Measurements from ENCODE around the gene ADGB. TPM values are rescaled to one million over a fixed set of nuclear protein-coding genes. Genes with fewer than 3 reads are reported as not detected.
"Not testable (repeated sequence)": the region's sequence is repeated elsewhere in the genome, so short reads cannot be mapped to it uniquely, and the experiment has no call there.

Gene ADGB
- total RNA-seq (0.24 TPM), polyA plus RNA-seq (0.18 TPM)
- long read RNA-seq, donor 1, result 0 reads
- long read RNA-seq, donor 2, result 0 reads
- long read RNA-seq, donor 3, result 0 reads
- long read RNA-seq, donor 4, result 0 reads
- long read RNA-seq, donor 5, result 0 reads
- long read RNA-seq, donor 6, result 0 reads
- long read RNA-seq, donor 7, result 0 reads
- long read RNA-seq, donor 8, result 0 reads
- long read RNA-seq, donor 9, result 0 reads
- long read RNA-seq, donor 10, result 0 reads

DNA sequence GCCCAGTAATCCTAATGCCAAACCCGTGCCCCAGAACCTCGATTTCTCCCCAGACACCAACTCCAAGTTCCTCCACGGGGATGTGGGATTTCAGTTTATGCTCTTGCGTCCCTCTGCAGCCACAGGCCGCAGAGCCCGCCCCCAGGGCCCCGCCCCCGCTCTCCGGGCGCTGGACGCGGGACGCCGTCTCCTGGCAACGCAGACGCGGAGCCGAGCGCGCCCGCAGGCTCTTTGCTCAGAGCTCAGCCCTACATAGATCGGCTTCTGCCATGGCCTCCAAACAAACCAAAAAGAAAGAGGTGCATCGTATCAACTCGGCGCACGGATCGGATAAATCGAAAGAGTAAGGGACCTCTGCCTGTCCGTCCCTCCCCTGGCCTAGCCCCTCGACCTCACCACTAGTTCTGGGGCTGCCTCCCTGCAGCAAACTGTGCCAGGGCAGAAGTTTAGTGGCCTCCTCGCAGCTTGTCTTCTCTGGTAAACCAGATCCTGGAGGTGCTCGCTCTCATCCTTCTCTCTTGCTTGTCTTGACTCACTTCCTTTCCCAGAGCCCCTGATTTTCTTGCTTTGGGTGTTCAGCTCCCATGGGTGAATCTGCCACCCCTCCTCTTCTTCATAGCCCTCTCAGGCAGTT, at the start of gene ADGB:
Gene ADGB, plus strand, starts transcription at position 201 of the 634 bp plus-strand sequence. Its CDS starts 69 bp downstream, at position 270.
- Histone ChIP-seq H3K9me3 (ENCODE audit: control insufficient read depth in 2 of 2, insufficient read depth in 1 of 2, low read length in 1 of 2) (no peaks in the 10 kb centered on the region), H3K4me3 (ENCODE audit: low read length in 2 of 2) (peak within 1 kb of the TSS; percentile 29 to 39), H3K27ac (ENCODE audit: low read depth in 1 of 2, low read length in 1 of 2) (no peak within 1 kb of the TSS), H3K4me1 (ENCODE audit: control insufficient read depth in 2 of 2, insufficient read depth in 2 of 2, low read length in 2 of 2) (peaks cover 0 to 4% of the 10 kb centered on the region in 2 donors), H3K36me3 (ENCODE audit: control insufficient read depth in 2 of 2, insufficient read depth in 2 of 2, low read length in 1 of 2) (no peaks in the 10 kb centered on the region), H3K27me3 (ENCODE audit: control insufficient read depth in 2 of 2, insufficient read depth in 1 of 2, low read length in 1 of 2) (no peaks in the 10 kb centered on the region)
- DNase-seq (ENCODE audit: low read depth in 6 of 9, low spot score in 9 of 9), result peak in 4 of 9 donors; percentile 10 to 28 (median 20)
- WGBS, result 7% methylated on average over 32 of the region's 32 CpGs

DNA sequence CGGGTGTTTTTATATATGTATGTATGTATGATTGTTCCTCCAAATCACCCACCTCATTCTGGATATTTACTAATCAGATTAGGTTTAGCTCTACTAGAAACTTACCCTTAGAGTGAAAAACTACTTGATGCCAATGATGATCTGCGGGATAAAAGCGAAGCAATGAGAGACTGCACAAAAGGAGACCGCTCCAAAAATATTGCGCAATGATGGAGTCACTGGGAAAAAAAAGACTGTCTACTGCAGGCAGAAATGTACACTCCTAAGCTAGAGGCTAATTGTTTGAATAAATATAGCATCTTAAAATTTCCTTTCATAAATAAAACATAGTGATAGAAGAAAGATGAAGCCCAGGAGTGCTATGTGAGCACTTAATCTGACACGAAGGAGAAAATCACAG, 47.9 kb upstream of the ADGB start:
- WGBS, result 97% methylated on average over 6 of the region's 6 CpGs
- Histone ChIP-seq H3K4me3 (ENCODE audit: low read length in 2 of 2) (no peak overlapping the region), H3K27me3 (ENCODE audit: control insufficient read depth in 2 of 2, insufficient read depth in 1 of 2, low read length in 1 of 2) (no peaks in the 10 kb centered on the region), H3K27ac (ENCODE audit: low read depth in 1 of 2, low read length in 1 of 2) (no peak overlapping the region), H3K36me3 (ENCODE audit: control insufficient read depth in 2 of 2, insufficient read depth in 2 of 2, low read length in 1 of 2) (peaks cover 6 to 20% of the 10 kb centered on the region in 2 donors), H3K4me1 (ENCODE audit: control insufficient read depth in 2 of 2, insufficient read depth in 2 of 2, low read length in 2 of 2) (no peaks in the 10 kb centered on the region), H3K9me3 (ENCODE audit: control insufficient read depth in 2 of 2, insufficient read depth in 1 of 2, low read length in 1 of 2) (no peaks in the 10 kb centered on the region)
- no peak for DNase-seq (ENCODE audit: low read depth in 6 of 9, low spot score in 9 of 9)

DNA sequence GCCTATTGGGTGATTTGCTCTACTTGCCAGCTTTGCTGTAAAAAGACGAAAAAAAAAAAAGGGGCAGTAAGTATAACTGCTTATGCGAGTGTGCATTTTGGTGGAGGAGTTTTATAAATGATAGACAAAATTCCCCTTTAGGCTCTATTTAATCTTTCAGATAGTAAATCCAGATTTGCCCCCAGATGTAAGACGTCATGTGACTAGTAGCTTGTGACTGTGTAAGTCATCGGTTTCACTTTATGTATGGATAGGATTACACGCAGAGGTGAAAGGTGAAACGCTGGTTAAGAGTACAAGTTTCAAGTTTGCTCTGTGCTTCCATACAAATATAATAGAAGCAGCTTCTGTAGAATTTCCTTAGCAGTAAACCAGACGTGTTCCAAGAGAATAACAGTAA, 47.2 kb upstream of the ADGB start:
- Histone ChIP-seq H3K27ac (ENCODE audit: low read depth in 1 of 2, low read length in 1 of 2) (no peak overlapping the region), H3K36me3 (ENCODE audit: control insufficient read depth in 2 of 2, insufficient read depth in 2 of 2, low read length in 1 of 2) (peaks cover 6 to 20% of the 10 kb centered on the region in 2 donors), H3K4me3 (ENCODE audit: low read length in 2 of 2) (no peak overlapping the region), H3K4me1 (ENCODE audit: control insufficient read depth in 2 of 2, insufficient read depth in 2 of 2, low read length in 2 of 2) (no peaks in the 10 kb centered on the region), H3K9me3 (ENCODE audit: control insufficient read depth in 2 of 2, insufficient read depth in 1 of 2, low read length in 1 of 2) (no peaks in the 10 kb centered on the region), H3K27me3 (ENCODE audit: control insufficient read depth in 2 of 2, insufficient read depth in 1 of 2, low read length in 1 of 2) (no peaks in the 10 kb centered on the region)
- WGBS, result 93% methylated on average over 7 of the region's 7 CpGs
- DNase-seq (ENCODE audit: low read depth in 6 of 9, low spot score in 9 of 9), result no peak

DNA sequence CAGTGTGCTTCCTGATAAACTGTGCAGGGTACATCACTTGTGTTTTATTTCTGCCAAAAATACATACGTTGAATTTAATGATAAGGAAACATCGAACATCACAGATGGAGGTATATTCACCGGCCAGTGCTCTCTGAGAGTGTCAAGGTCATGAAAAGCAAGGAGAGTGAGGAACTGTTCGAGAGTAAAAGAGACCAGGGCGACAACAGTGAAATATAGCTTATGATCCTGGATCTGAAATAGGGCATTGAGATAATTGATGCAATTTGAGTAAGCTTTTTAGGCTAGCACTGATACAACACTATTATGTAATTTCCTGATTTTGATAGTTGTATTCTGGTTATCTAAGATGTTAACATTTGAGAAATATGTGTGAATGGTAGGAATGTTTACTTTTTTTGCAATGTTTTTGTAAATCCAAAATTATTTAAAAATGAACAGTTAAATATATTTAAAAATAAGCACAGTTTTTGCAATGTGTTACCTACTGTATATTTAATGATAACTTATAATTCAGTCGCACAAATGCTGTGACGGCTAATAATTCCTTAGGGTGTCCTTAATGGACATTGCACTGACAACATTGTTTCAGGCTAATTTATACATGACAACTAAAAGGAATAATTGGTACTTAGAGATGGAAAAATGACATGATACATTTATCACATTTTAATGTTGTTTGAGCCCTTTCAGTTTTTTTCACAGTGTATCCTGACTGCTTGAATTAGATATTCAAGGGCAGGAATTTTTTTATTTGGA, 45.2 kb upstream of the ADGB start:
- Histone ChIP-seq H3K27ac (ENCODE audit: low read depth in 1 of 2, low read length in 1 of 2) (no peak overlapping the region), H3K27me3 (ENCODE audit: control insufficient read depth in 2 of 2, insufficient read depth in 1 of 2, low read length in 1 of 2) (no peaks in the 10 kb centered on the region), H3K4me1 (ENCODE audit: control insufficient read depth in 2 of 2, insufficient read depth in 2 of 2, low read length in 2 of 2) (no peaks in the 10 kb centered on the region), H3K4me3 (ENCODE audit: low read length in 2 of 2) (no peak overlapping the region), H3K36me3 (ENCODE audit: control insufficient read depth in 2 of 2, insufficient read depth in 2 of 2, low read length in 1 of 2) (peaks cover 6 to 20% of the 10 kb centered on the region in 2 donors), H3K9me3 (ENCODE audit: control insufficient read depth in 2 of 2, insufficient read depth in 1 of 2, low read length in 1 of 2) (no peaks in the 10 kb centered on the region)
- no peak for DNase-seq (ENCODE audit: low read depth in 6 of 9, low spot score in 9 of 9)
- WGBS, result 98% methylated on average over 7 of the region's 7 CpGs

DNA sequence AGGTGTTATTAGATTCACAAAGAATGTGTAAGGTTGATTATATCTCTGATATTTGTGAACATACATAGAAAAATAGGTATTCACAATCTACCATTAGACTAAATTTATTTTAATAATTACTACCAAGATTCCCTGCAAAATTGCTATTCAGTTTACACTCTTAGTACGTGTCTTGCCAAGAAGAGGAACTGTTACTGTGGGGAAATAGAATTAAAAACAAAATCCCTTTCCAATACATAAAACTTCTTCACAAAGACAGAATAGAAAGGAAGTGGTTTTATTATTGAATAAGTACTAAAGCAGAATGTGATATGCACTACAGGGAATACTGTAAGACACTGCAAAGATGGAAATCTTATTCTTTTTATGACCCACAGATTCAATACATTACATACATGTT, 38.2 kb upstream of the ADGB start:
- Histone ChIP-seq H3K4me1 (ENCODE audit: control insufficient read depth in 2 of 2, insufficient read depth in 2 of 2, low read length in 2 of 2) (no peaks in the 10 kb centered on the region), H3K4me3 (ENCODE audit: low read length in 2 of 2) (no peak overlapping the region), H3K27me3 (ENCODE audit: control insufficient read depth in 2 of 2, insufficient read depth in 1 of 2, low read length in 1 of 2) (no peaks in the 10 kb centered on the region), H3K9me3 (ENCODE audit: control insufficient read depth in 2 of 2, insufficient read depth in 1 of 2, low read length in 1 of 2) (no peaks in the 10 kb centered on the region), H3K36me3 (ENCODE audit: control insufficient read depth in 2 of 2, insufficient read depth in 2 of 2, low read length in 1 of 2) (no peaks in the 10 kb centered on the region), H3K27ac (ENCODE audit: low read depth in 1 of 2, low read length in 1 of 2) (no peak overlapping the region)
- DNase-seq (ENCODE audit: low read depth in 6 of 9, low spot score in 9 of 9), result no peak
- WGBS, result 78% methylated on average over 1 of the region's 1 CpG

DNA sequence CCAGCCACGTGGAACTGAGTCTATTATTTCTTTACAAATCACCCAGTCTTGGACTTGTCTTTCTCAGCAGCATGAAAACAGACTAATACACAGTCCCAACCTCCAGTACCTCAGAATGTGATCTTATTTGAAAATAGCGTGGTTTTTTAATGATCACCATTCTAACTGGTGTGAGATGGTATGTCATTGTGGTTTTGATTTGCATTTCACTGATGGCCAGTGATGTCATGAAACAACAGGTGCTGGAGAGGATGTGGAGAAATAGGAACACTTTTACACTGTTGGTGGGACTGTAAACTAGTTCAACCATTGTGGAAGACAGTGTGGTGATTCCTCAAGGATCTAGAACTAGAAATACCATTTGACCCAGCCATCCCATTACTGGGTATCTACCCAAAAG, 32.1 kb upstream of the ADGB start:
- DNase-seq (ENCODE audit: low read depth in 6 of 9, low spot score in 9 of 9); H3K27me3 ChIP-seq (ENCODE audit: control insufficient read depth in 2 of 2, insufficient read depth in 1 of 2, low read length in 1 of 2): not testable (repeated sequence)
- 89% methylated on average over 2 of the region's 2 CpGs for WGBS

DNA sequence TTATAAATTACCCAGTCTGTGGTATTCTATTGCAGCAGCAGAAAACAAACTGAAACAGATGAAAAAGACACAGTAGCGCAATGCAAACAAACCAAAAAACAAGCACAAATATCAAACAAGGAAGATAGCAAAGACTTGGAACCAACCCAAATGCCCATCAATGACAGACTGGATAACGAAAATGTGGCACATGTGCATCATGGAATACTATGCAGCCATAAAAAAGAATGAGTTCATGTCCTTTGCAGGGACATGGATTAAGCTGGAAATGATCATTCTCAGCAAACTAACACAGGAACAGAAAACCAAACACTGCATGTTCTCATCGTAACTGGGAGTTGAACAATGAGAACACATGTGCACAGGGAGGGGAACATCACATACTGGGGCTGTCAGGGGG, 30.2 kb upstream of the ADGB start:
- 95% methylated on average over 3 of the region's 3 CpGs for WGBS
- DNase-seq (ENCODE audit: low read depth in 6 of 9, low spot score in 9 of 9); H3K4me3 ChIP-seq (ENCODE audit: low read length in 2 of 2); H3K27ac ChIP-seq (ENCODE audit: low read depth in 1 of 2, low read length in 1 of 2); H3K36me3 ChIP-seq (ENCODE audit: control insufficient read depth in 2 of 2, insufficient read depth in 2 of 2, low read length in 1 of 2); H3K27me3 ChIP-seq (ENCODE audit: control insufficient read depth in 2 of 2, insufficient read depth in 1 of 2, low read length in 1 of 2); H3K4me1 ChIP-seq (ENCODE audit: control insufficient read depth in 2 of 2, insufficient read depth in 2 of 2, low read length in 2 of 2); H3K9me3 ChIP-seq (ENCODE audit: control insufficient read depth in 2 of 2, insufficient read depth in 1 of 2, low read length in 1 of 2): not testable (repeated sequence)

More for the DNA sequence above, 32.1 kb upstream of the ADGB start:
- H3K4me1 ChIP-seq (ENCODE audit: control insufficient read depth in 2 of 2, insufficient read depth in 2 of 2, low read length in 2 of 2); H3K9me3 ChIP-seq (ENCODE audit: control insufficient read depth in 2 of 2, insufficient read depth in 1 of 2, low read length in 1 of 2); H3K27ac ChIP-seq (ENCODE audit: low read depth in 1 of 2, low read length in 1 of 2); H3K36me3 ChIP-seq (ENCODE audit: control insufficient read depth in 2 of 2, insufficient read depth in 2 of 2, low read length in 1 of 2); H3K4me3 ChIP-seq (ENCODE audit: low read length in 2 of 2): not testable (repeated sequence)

DNA sequence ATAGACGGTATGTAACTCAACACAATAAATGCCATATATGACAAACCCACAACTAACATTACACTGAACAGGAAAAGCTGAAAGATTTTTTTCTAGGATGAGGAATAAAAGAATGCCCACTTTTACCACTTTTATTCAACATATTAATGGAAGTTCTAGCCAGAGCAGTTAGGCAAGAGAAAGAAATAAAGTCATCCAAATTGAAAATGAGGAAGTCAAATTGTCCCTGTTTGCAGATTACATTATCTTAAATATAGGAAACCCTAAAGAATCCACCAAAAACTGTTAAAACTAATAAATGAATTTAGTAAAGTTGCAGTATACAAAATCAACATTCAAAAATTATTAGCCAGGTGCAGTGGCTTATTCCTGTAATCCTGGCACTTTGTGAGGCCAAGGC, 24.6 kb upstream of the ADGB start:
- Histone ChIP-seq H3K27me3 (ENCODE audit: control insufficient read depth in 2 of 2, insufficient read depth in 1 of 2, low read length in 1 of 2) (no peaks in the 10 kb centered on the region), H3K4me3 (ENCODE audit: low read length in 2 of 2) (no peak overlapping the region), H3K4me1 (ENCODE audit: control insufficient read depth in 2 of 2, insufficient read depth in 2 of 2, low read length in 2 of 2) (no peaks in the 10 kb centered on the region), H3K36me3 (ENCODE audit: control insufficient read depth in 2 of 2, insufficient read depth in 2 of 2, low read length in 1 of 2) (no peaks in the 10 kb centered on the region), H3K9me3 (ENCODE audit: control insufficient read depth in 2 of 2, insufficient read depth in 1 of 2, low read length in 1 of 2) (peaks cover 0 to 6% of the 10 kb centered on the region in 2 donors), H3K27ac (ENCODE audit: low read depth in 1 of 2, low read length in 1 of 2) (no peak overlapping the region)
- no peak for DNase-seq (ENCODE audit: low read depth in 6 of 9, low spot score in 9 of 9)
- WGBS, result 100% methylated on average over 1 of the region's 1 CpG

DNA sequence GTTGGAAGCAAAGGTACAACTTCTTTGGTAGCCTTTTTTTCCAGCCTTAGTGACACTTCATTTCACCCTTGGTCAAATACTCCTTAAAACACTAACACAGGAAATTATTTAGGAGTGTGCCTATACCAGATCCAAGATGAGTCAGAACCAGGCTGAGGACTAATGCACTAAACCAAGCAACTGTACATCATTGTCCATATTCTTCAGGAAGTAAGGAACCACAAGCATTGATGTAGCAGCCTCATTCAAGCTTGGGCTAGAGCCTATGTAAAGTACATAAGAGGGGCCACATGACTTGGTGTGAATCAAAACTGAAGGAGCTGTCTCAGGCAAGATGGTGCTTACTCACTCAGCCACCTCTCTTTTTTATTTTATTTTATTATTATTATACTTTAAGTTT, 20.7 kb upstream of the ADGB start:
- H3K27ac ChIP-seq (ENCODE audit: low read depth in 1 of 2, low read length in 1 of 2), result no peak overlapping the region
- H3K9me3 ChIP-seq (ENCODE audit: control insufficient read depth in 2 of 2, insufficient read depth in 1 of 2, low read length in 1 of 2), result no peaks in the 10 kb centered on the region
- no peak for DNase-seq (ENCODE audit: low read depth in 6 of 9, low spot score in 9 of 9)
- H3K27me3 ChIP-seq (ENCODE audit: control insufficient read depth in 2 of 2, insufficient read depth in 1 of 2, low read length in 1 of 2), result no peaks in the 10 kb centered on the region
- no peaks in the 10 kb centered on the region for H3K4me1 ChIP-seq (ENCODE audit: control insufficient read depth in 2 of 2, insufficient read depth in 2 of 2, low read length in 2 of 2)
- H3K4me3 ChIP-seq (ENCODE audit: low read length in 2 of 2), result no peak overlapping the region
- no peaks in the 10 kb centered on the region for H3K36me3 ChIP-seq (ENCODE audit: control insufficient read depth in 2 of 2, insufficient read depth in 2 of 2, low read length in 1 of 2)

Measured in thymus (tissue), 14 donors.